Activated CD4-positive, alpha-beta T cell treated with anti-CD3 and anti-CD28 coated beads, Interleukin-2, amount 50 U/mL, for 1 hour (primary cell): ENCODE data around the gene NFXL1.

ENCODE experiments used
- DNase-seq: peaks from one replicate; pipeline ENCODE4 v3.0.0-alpha.2; 2020

NFXL1 gene

DNA sequence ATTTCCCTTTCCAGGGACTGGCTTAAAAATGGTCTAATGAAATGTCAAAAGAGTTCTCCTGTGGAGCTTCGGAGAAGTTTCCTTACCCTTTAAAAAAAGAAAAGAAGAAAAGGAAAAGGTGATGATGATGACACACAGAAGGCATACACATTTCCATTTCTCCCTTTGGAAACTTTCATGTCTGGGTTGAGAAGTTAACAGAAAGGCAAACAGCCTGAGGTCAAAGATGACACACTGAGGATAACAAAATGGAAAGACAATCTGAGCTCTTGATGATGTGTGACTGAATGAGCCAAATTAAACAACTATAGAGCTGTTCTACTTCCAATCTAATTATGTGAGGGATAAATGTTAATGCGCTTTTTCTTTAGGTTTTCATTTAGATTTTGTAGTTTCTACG is 32.2 kb downstream of the NFXL1 start:
- no peak for DNase-seq

DNA sequence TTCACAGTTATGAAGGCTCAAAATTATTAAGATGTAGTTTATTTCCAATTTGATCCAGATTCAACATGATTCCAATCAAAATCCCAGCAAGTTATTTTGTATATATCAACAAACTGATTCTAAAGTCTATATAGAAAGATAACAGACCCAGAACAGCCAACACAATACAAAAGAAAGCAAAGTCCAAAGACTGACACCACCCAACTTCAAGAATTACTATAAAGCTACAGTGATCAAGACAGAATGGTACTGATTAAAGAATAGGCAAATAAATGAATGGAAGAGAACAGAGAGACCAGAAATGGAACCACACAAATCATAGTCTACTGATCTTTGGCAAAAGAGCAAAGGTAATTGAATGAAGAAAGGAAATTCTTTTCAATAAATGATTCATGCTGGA is 34.9 kb downstream of the NFXL1 start:
- DNase-seq, result no peak

DNA sequence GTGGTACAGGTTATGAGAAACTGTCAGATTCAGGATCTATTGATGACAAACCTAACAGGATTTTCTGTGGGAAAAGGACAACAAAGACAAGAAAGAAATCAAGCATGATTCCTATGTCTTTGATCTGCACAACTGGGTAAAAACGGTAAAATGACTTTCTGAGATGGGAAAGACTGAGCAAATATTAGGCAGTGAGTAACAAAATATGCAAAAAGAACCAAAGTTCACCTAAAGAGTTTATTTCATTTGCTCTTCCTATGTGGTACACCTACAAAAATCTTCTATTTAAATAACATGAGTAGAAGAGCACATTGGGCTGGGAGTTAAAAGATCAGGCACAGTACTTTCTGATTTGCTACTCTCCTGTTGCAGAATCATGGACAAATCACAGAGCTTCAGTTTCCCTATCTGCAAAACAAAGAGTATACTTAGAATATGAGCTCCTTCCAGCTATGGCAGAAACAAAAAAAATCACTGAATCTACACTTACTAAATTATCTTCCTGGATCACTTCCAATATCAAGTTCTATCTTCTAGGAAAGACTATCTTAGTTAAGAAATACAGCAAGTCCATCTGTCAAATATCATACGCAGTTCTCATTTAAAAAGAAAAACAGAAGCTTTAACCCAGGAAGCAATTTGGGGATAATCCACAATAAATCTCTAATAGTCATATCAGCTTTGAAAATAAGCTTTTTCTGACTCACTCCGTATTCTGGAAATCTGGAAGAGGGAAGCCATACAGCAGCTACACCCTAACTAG is 37.4 kb downstream of the NFXL1 start:
- no peak for DNase-seq

DNA sequence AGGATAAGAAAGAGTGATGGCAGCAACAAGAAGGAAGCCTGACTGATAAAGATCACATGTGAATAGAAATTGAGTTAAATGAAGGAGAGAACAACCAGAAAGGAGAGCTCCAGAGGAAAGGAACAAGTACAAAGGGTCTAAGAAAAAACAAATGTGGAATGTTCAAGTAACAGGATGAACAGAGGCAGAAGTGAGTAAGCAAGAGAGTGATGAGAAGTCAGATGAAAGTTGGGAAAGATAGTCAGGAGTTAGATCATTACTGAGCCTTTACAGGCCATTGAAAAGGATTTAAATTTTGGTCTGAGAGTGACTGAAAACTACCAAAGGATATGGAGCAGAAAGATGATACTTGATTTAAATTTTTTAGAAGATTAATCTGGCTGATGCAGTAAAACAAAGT is 38.1 kb downstream of the NFXL1 start:
- DNase-seq, result no peak

GRCh38 chr4:47873877-47874541 is 40.4 kb downstream of the NFXL1 start:
- DNase-seq, result no peak

DNA sequence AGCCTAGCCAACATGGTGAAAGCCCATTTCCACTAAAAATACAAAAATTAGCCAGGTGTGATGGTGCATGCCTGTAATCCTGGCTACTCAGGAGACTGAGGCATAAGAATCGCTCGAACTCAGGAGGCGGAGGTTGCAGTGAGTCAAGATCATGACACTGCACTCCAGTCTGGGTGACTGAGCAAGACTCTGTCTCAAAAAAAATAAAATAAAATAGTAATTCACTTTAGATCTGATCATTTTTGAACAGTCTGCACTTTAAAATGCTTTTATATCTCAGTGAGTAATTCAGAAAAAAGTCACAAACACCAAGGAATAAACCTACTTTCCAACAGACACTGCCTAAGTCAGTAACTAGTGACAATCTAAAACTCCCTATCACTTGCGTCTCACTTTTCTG is 50.9 kb downstream of the NFXL1 start:
- no peak for DNase-seq

- DNase-seq, result no peak
Observed at GRCh38 chr4:47862297-47862696, 52.1 kb downstream of the NFXL1 start.

GRCh38 chr4:47860305-47860704 is 54.1 kb downstream of the NFXL1 start:
- DNase-seq, result no peak

DNA sequence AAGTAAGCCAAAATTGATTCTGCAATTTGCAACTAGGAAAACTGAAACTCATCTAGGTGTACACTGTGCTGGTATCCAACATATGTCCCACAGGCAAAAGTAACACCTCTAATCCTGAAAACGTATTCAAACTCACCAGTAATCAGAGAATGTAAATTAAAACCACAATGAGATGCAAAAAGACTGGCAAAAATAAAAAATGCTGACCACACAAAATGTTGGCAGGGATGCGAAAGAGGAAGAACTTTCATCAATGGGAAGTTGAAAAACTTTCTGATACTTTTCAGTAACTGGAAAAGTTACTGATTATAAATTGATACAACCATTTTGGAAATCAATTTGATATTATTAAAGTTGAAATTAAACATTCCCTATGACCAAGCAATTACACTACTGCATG is 56.4 kb downstream of the NFXL1 start:
- no peak for DNase-seq

DNA sequence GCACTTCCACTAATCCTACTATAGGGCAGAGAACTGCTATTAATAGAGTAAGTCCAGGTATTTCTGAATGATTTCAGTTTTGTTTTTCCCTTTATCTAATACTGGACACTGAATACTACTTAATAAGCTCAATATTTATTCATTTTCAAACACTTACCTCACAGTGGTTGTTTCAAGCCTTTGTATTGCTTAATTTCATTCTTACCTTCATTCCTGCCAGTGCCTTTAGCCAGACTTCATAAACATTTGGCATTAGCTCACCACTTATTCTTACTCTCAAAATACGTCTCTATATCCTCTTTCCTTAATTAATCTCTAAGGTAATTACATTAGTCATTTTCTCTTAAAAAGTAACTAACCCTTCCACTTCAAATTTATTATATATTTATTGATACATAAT is 57.7 kb downstream of the NFXL1 start:
- DNase-seq, result no peak

DNA sequence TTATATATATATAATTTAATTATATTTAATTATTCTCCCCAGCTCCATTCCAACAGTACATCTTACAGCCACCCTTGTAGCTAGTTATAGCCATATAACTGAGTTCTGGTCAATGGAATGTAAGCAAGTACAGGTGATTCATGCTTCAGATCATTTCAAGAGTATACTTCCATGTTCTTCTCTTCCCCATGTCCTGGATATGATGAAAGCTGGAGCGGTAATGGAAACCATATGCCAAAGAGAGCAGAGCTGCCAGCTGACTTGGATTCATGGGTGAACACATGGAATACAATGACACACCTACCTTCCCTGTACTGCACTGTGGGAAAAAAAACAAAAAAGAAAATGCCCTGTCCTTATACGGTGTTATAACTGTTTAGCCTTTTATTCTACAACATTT is 59.0 kb downstream of the NFXL1 start:
- no peak for DNase-seq

DNA sequence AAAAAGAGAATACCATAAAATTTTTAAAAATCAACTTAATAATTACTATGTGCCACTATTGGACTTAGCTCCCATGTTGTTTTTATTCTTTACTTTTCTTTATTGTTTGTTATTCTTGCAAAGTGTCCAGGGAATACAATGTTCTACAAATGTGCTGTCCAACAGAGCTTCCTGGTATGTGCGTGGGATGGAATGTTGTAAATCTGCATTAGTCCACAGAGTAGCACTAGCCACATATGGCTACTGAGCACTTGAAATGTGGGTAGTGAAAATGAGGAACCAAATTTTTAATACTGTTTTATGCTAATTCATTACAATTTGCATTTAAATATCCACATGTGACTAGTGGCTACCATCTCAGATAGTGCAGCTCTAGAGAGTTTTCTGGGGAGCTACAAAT is 62.2 kb downstream of the NFXL1 start:
- no peak for DNase-seq

DNA sequence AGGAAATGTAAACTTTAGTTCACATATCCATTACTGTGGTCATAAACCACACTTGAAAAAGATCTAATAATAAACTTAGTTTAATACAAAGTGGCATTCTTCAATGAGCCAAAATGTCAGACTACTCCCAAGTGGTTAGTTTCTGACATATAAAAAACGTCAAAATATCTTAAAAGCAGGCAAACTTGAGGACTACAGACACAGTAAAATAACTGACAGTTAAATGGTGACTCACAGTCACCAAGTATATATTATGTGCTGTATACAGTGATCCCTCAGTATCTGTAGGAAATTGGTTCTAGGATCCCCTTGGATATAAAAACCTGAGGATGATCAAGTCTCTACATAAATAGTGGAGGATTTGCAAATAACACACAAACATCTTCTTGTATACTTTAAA is 64.9 kb downstream of the NFXL1 start:
- no peak for DNase-seq

DNA sequence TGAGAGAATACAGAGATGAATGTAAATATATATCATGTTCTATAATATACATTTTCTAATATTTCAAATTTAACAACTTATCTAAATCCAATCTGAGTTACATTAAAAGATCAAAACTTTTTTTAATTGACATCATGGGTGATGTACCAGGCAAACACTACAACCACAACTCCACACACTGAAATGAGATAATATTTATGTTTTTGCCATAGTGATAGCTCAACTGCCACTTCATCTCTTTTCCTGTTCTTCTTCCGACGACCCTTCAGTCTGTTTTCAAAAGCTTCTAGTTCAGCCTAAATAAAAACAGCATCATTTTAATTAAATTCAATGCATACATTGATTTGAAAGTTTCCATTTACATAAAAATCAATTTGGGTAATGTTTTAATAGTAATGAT is 66.3 kb downstream of the NFXL1 start:
- DNase-seq, result no peak

DNA sequence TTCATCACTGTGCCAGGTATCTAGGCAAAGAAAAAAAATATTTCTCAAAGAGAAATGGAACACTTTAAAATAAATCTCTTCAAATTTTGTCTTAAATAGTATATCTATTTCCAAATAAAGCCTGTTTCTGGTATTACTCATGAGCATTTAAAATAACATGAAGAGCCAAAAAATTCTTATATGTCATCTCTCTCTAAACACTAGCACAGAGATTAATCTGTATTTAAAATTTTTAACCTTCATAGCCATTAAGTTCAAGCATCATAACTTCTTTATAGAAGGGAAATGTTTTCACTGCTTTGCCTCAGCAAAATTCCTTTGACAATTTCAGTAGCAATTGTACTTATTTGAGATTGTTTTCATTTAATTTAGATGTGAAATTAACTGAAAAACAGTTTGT is 71.4 kb downstream of the NFXL1 start:
- no peak for DNase-seq

DNA sequence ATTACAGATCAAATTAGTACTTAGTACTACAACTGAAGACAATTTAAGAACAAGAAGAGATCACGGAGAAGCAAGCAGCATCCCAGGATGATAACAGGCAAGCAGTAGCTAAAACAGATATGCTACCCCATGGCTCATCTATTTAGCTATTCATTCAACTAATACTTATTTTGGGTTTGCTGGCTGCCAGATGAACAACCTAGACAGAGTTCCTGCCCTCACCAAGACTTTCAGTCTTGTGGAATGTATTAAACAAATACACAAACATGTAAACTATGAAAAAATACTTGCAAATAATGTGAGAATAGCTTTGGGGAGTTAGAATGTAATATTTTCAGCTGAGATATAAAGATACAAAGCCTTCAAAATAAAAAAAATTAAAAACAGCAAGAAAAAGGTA is 74.1 kb downstream of the NFXL1 start:
- no peak for DNase-seq

- DNase-seq, result no peak
Observed at GRCh38 chr4:47839259-47839658, 75.1 kb downstream of the NFXL1 start.

DNA sequence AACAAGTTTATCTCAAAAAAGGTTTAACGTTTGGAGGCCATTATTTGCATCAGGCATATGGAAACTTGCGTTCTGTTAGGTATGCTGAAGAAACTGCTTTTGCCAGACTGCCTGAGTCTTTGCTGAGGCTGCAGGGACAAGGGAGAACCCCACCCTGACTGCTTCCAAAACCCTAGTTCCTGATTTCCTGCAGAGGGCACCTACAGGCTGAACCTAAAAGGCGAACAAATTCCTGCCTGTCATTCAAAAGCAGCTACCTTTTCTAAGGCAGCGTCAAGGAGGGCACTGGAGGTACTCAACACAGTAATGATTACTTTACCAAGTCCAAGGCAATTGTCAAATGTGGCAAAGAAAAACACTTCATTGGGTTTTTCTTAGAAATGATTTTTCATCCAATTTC is 75.9 kb downstream of the NFXL1 start:
- no peak for DNase-seq

DNA sequence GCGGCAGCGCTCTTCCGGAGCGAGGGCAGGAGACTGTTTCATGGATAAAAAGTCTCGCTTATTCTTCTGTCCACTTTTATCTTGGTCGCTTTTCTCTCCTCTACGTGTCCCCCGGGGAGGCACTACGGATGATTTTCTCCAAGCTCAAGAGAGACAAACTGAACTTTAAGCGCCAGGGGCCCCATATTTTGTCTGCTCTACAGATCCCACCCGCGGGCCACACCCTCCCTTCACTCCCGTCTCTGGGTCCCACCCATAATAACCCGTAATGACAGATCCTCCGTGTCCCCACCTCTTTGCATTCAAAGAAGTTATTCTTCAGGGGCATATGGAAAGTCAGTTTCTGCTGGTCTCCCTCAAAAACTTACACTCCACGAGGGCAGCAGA is 76.5 kb downstream of the NFXL1 start, which contains the start of gene CORIN:
CORIN (minus strand) TSS at position 160 of the 387 bp plus-strand sequence; CDS start at position 42, 118 bp downstream.
- no peak for DNase-seq

GRCh38 chr4:47837094-47837907 is 77.1 kb downstream of the NFXL1 start:
- DNase-seq, result peak; percentile 24

DNA sequence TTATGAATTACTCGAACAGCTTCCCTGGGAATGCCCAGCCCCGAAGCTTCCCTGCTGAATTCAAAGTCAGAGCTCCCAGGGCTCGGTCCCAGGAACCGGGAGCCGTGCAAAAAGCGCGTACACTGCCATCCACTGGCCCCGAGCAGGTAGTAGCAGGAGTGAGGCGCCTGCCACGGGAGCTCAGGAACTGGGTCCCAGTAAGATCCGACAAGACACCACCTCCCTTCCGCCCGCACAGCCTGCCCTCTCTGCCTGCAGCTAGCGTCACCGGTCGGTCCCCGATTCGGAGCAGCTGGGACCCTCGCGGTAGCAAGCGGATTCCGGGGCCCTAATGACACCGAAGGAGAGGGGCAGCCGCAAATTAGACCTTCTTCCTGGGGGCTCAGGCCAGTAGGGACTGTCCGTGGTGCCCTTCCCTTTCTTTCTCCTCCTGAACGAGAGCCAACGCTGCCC is 77.7 kb downstream of the NFXL1 start:
- peak; percentile 44 for DNase-seq

DNA sequence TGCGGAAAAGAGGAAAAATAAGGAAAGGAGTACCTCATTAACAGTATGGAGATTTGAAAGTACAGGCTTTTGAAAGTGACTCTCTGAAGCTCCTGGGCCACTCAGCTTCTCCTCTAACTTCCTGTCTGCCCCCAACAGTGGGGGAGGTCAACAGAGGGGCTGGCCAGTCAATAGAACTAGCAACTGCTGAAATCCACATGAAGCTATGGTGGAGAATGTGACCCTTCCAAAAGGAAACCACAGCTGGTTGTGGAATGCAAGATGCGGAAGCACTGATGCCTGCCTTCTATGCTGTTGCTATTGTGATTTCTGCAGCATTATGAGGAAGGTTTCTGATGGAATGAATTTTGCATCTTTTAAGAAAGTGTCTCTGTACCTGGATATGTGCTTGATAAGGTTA is 78.9 kb downstream of the NFXL1 start:
- no peak for DNase-seq

DNA sequence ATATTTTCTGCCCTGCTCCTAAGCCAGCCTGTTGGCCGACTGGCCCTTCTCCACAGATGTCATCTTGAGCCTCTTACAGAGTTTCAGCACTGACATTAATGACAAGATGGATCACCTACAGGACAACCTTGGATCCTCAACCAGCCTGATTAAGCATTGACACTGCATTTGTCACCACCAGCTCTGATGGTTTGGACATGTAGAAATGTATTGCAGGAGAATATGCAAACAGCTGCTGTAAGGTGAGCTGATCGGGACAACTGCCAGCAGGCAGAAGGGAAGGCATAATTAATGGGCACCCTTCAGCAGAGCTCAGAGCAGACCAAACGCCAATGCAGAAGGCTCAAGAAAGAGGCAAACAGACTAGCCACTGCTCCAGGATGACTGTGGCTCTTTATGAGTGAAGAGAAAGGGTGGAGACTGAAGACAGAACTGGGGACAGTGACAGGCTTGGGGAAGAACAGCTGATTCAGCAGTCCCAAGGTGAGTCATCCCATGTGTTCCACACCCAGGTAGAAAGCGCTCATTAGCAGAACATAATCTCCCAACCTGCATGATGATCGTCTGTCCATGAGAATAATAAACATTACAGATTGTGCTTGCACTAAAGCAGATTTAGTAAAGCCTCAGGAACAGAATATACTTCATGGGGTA is 83.2 kb downstream of the NFXL1 start:
- no peak for DNase-seq
